Caco-2 (cell line): Measurements from ENCODE around the gene GBE1. TPM values are rescaled to one million over a fixed set of nuclear protein-coding genes. Genes with fewer than 3 reads are reported as not detected.

Experiments
- BruUV-seq: library from RNA; stranded (reverse); fragments of 400-500 nt; replicated peaks from 2 replicates; lab custom pipeline; 2021; lab: Mats Ljungman, UMichigan
- CTCF ChIA-PET: fragments of 300-600 bp; sonication (Branson Sonifier 250); formaldehyde crosslinking; loops from one replicate; lab custom pipeline; 2022; ENCODE audit warnings: antibody characterized with exemption; lab: Charles Lee
- POLR2A ChIA-PET: fragments of 300-600 bp; sonication (Branson Sonifier 250); formaldehyde crosslinking; loops from one replicate; lab custom pipeline; 2022; ENCODE audit warnings: antibody characterized with exemption; lab: Charles Lee
- DNase-seq, 2 experiments: peaks; one replicate each; pipeline versions ENCODE4 v3.0.0 to v3.0.0-alpha.2; 2020 to 2022
- H3K27me3 ChIP-seq: replicated peaks from 2 replicates; pipeline ENCODE4 v1.6.0; 2011; ENCODE audit warnings: low read length; ENCODE audit not compliant: control insufficient read depth, insufficient read depth
- H3K36me3 ChIP-seq: 2 replicates; pipeline ENCODE4 v1.5.1; 2011; ENCODE audit warnings: low read length; ENCODE audit not compliant: control insufficient read depth, insufficient read depth
- H3K4me1 ChIP-seq: fragments of 250-450 bp; sonication (Bioruptor Pico); 2 replicates; pipeline ENCODE4 v1.5.1; 2020; ENCODE audit warnings: mild to moderate bottlenecking
- H3K4me3 ChIP-seq: 2 replicates; pipeline ENCODE4 v1.5.1; 2011; ENCODE audit warnings: low read depth, mild to moderate bottlenecking, control low read depth, low read length
- H3K9me3 ChIP-seq: fragments of 250-450 bp; sonication (Bioruptor Pico); 2 replicates; pipeline ENCODE4 v1.5.1; 2020; ENCODE audit warnings: mild to moderate bottlenecking, moderate library complexity
- H3K27ac Mint-ChIP-seq: one replicate; pipeline ENCODE4 v1.8.0; 2022; ENCODE audit warnings: mixed read lengths; ENCODE audit not compliant: unreplicated experiment
- H3K27me3 Mint-ChIP-seq: one replicate; pipeline ENCODE4 v1.8.0; 2022; ENCODE audit warnings: mixed read lengths; ENCODE audit not compliant: insufficient read depth, unreplicated experiment
- H3K36me3 Mint-ChIP-seq: one replicate; pipeline ENCODE4 v1.8.0; 2022; ENCODE audit warnings: mild to moderate bottlenecking, mixed read lengths; ENCODE audit not compliant: insufficient read depth, unreplicated experiment
- H3K4me1 Mint-ChIP-seq: one replicate; pipeline ENCODE4 v1.8.0; 2022; ENCODE audit warnings: low read depth, mixed read lengths; ENCODE audit not compliant: unreplicated experiment
- H3K4me3 Mint-ChIP-seq: one replicate; pipeline ENCODE4 v1.8.0; 2022; ENCODE audit warnings: mild to moderate bottlenecking, moderate library complexity, mixed read lengths; ENCODE audit not compliant: unreplicated experiment
- H3K9me3 Mint-ChIP-seq: one replicate; pipeline ENCODE4 v1.8.0; 2022; ENCODE audit warnings: mixed read lengths; ENCODE audit not compliant: unreplicated experiment
- intact Hi-C: fragments of 100-400 bp; cut with micrococcal nuclease; formaldehyde crosslinking; loops from one replicate; pipeline ENCODE4 v1.10.0; 2022; ENCODE audit not compliant: unreplicated experiment
- total RNA-seq: library from RNA; stranded (reverse); gene quantifications from 2 replicates; pipeline ENCODE4 v1.2.3, GENCODE V29; 2022
- TF ChIP-seq, protein P1 (sequence below), 2 experiments: fragments of 200-600 bp in 1 of 2; IDR thresholded peaks; 1 replicate in 1 of 2; 2 replicates in 1 of 2; pipeline versions ENCODE4 v1.5.1 to v1.8.0; 2011 to 2022; ENCODE audit warnings: antibody characterized with exemption in 1 of 2, control low read depth in 1 of 2, inconsistent platforms in 1 of 2, low read depth in 1 of 2, low read length in 1 of 2, mild to moderate bottlenecking in 1 of 2, moderate library complexity in 1 of 2; ENCODE audit not compliant: insufficient read depth in 1 of 2, severe bottlenecking in 1 of 2, unreplicated experiment in 1 of 2

The GBE1 gene
- total RNA-seq, 1 experiment from 2014 or later, result 8.2 TPM

DNA sequence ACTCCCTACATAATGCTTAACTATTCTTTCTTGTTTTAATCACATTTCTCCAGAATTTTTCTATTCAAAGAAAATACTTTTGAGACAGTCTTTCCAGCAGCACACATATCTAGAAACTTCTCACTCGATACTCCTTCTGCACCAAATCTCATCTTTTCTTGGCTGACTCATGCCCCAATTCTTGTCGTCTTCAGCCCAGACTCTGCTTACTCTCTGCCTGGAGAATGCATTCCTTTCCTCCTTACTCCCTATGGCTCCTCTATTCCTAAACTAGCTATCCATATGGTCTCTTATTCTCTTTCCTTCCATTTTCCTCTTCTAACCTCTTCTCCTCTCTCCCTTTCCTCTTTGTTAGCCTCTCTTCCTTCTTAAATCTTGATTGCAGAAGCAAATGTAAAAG lies 158.7 kb downstream of the GBE1 start:
- H3K4me1 ChIP-seq, result no peaks in the 10 kb centered on the region
- no peak overlapping the region for H3K4me3 ChIP-seq
- H3K4me1 Mint-ChIP-seq, result no peaks in the 10 kb centered on the region
- no TSS peak for BruUV-seq
- no peak for DNase-seq
- H3K9me3 ChIP-seq, result no peaks in the 10 kb centered on the region
- H3K36me3 Mint-ChIP-seq, result no peaks in the 10 kb centered on the region
- intact Hi-C loops, result no loop called here
- H3K27ac Mint-ChIP-seq, result no peak overlapping the region
- H3K27me3 Mint-ChIP-seq, result no peaks in the 10 kb centered on the region
- TF ChIP-seq, protein P1, sequence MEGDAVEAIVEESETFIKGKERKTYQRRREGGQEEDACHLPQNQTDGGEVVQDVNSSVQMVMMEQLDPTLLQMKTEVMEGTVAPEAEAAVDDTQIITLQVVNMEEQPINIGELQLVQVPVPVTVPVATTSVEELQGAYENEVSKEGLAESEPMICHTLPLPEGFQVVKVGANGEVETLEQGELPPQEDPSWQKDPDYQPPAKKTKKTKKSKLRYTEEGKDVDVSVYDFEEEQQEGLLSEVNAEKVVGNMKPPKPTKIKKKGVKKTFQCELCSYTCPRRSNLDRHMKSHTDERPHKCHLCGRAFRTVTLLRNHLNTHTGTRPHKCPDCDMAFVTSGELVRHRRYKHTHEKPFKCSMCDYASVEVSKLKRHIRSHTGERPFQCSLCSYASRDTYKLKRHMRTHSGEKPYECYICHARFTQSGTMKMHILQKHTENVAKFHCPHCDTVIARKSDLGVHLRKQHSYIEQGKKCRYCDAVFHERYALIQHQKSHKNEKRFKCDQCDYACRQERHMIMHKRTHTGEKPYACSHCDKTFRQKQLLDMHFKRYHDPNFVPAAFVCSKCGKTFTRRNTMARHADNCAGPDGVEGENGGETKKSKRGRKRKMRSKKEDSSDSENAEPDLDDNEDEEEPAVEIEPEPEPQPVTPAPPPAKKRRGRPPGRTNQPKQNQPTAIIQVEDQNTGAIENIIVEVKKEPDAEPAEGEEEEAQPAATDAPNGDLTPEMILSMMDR (IDR thresholded peaks at IDR 0.05; ENCODE audit: insufficient read depth in 1 of 2, low read depth in 1 of 2, low read length in 1 of 2, severe bottlenecking in 1 of 2, unreplicated experiment in 1 of 2), result no peak
- H3K4me3 Mint-ChIP-seq, result no peak overlapping the region
- no peaks in the 10 kb centered on the region for H3K36me3 ChIP-seq
- H3K9me3 Mint-ChIP-seq, result no peaks in the 10 kb centered on the region
- POLR2A ChIA-PET, result no interaction called here
- H3K27me3 ChIP-seq, result no peaks in the 10 kb centered on the region
- CTCF ChIA-PET, result no interaction called here

GRCh38 chr3:81601707-81602305 lies 159.6 kb downstream of the GBE1 start:
- Mint-ChIP-seq H3K4me1 (no peaks in the 10 kb centered on the region), H3K27ac (no peak overlapping the region)
- intact Hi-C loops, result no loop called here

DNA sequence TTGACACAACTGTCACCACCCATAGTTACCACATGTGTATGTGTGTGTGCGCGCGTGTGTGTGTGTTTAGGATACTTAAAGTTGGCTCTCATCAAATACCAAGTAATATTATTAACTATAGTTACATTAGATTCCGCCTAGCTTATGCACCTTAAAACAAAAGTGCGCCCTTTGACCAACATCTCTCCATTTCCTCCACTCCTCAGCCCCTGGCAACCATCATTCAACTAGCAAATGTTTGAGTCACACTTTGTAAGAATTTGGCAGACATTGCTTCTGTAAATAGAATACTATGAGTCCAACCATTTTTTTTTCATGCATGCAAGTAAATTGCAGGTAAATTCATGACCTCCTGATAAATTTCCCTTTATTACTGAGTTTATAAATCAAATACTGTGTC lies 169.3 kb downstream of the GBE1 start:
- Histone ChIP-seq H3K4me3 (no peak overlapping the region), H3K27me3 (no peaks in the 10 kb centered on the region), H3K36me3 (no peaks in the 10 kb centered on the region), H3K4me1 (no peaks in the 10 kb centered on the region), H3K9me3 (no peaks in the 10 kb centered on the region)
- Mint-ChIP-seq H3K9me3 (no peaks in the 10 kb centered on the region), H3K36me3 (no peaks in the 10 kb centered on the region), H3K27me3 (no peaks in the 10 kb centered on the region), H3K27ac (no peak overlapping the region), H3K4me3 (no peak overlapping the region), H3K4me1 (no peaks in the 10 kb centered on the region)
- CTCF ChIA-PET, result no interaction called here
- intact Hi-C loops, result no loop called here
- no peak for DNase-seq
- POLR2A ChIA-PET, result no interaction called here
- no TSS peak for BruUV-seq
- TF ChIP-seq, protein P1 (IDR thresholded peaks at IDR 0.05; ENCODE audit: insufficient read depth in 1 of 2, low read depth in 1 of 2, low read length in 1 of 2, severe bottlenecking in 1 of 2, unreplicated experiment in 1 of 2), result no peak

More at GRCh38 chr3:81601707-81602305, 159.6 kb downstream of the GBE1 start:
- ChIA-PET CTCF (no interaction called here), POLR2A (no interaction called here)
- Mint-ChIP-seq H3K36me3 (no peaks in the 10 kb centered on the region), H3K9me3 (no peaks in the 10 kb centered on the region), H3K4me3 (no peak overlapping the region), H3K27me3 (no peaks in the 10 kb centered on the region)
- Histone ChIP-seq H3K4me3 (no peak overlapping the region), H3K27me3 (no peaks in the 10 kb centered on the region), H3K36me3 (no peaks in the 10 kb centered on the region), H3K9me3 (no peaks in the 10 kb centered on the region), H3K4me1 (no peaks in the 10 kb centered on the region)
- no peak for DNase-seq
- no TSS peak for BruUV-seq
- TF ChIP-seq, protein P1 (IDR thresholded peaks at IDR 0.05; ENCODE audit: insufficient read depth in 1 of 2, low read depth in 1 of 2, low read length in 1 of 2, severe bottlenecking in 1 of 2, unreplicated experiment in 1 of 2), result no peak
